H9 (cell line): ENCODE results near the gene MUC4. TPM values are rescaled to one million over a fixed set of nuclear protein-coding genes. Genes with fewer than 3 reads are reported as not detected.

Experiments
- DNase-seq: peaks from one replicate; pipeline ENCODE4 v3.0.0-alpha.2; 2017
- H2AFZ ChIP-seq: one replicate; pipeline ENCODE4 v1.6.1; 2013; ENCODE audit warnings: mild to moderate bottlenecking, low read length, control low read depth, moderate library complexity
- H2AK5ac ChIP-seq: 2 replicates; pipeline ENCODE4 v1.6.1; 2013; ENCODE audit warnings: low read length, control low read depth, mixed read lengths; ENCODE audit not compliant: insufficient read length
- H2BK120ac ChIP-seq: one replicate; pipeline ENCODE4 v1.6.1; 2013; ENCODE audit warnings: low read depth, mild to moderate bottlenecking, low read length, control low read depth, inconsistent platforms; ENCODE audit not compliant: poor library complexity, severe bottlenecking
- H2BK12ac ChIP-seq: 2 replicates; pipeline ENCODE4 v1.6.1; 2013; ENCODE audit warnings: low read length, control low read depth, mixed read lengths, low read depth; ENCODE audit not compliant: insufficient read length
- H2BK15ac ChIP-seq: 2 replicates; pipeline ENCODE4 v1.6.1; 2013; ENCODE audit warnings: low read depth, low read length, control low read depth
- H2BK20ac ChIP-seq: one replicate; pipeline ENCODE4 v1.6.1; 2013; ENCODE audit warnings: low read depth, mild to moderate bottlenecking, low read length, control low read depth, inconsistent platforms; ENCODE audit not compliant: poor library complexity, severe bottlenecking
- H2BK5ac ChIP-seq: 2 replicates; pipeline ENCODE4 v1.6.1; 2013; ENCODE audit warnings: low read length, control low read depth, mixed read lengths; ENCODE audit not compliant: insufficient read length
- H3K14ac ChIP-seq: 2 replicates; pipeline ENCODE4 v1.6.1; 2013; ENCODE audit warnings: low read length, control low read depth; ENCODE audit not compliant: insufficient read depth
- H3K18ac ChIP-seq: 2 replicates; pipeline ENCODE4 v1.6.1; 2013; ENCODE audit warnings: low read depth, mild to moderate bottlenecking, mixed read lengths, low read length, control low read depth; ENCODE audit not compliant: insufficient read length
- H3K23ac ChIP-seq: 2 replicates; pipeline ENCODE4 v1.6.1; 2013; ENCODE audit warnings: low read length, control low read depth, mixed read lengths, low read depth; ENCODE audit not compliant: insufficient read length
- H3K23me2 ChIP-seq: 2 replicates; pipeline ENCODE4 v1.6.1; 2013; ENCODE audit warnings: low read depth, mild to moderate bottlenecking, mixed read lengths, low read length, control low read depth; ENCODE audit not compliant: insufficient read length, poor library complexity, severe bottlenecking
- H3K27ac ChIP-seq: 2 replicates; pipeline ENCODE4 v1.5.1; 2013; ENCODE audit warnings: low read length, control low read depth, mixed read lengths, low read depth; ENCODE audit not compliant: insufficient read length
- H3K27me3 ChIP-seq: 2 replicates; pipeline ENCODE4 v1.6.1; 2013; ENCODE audit warnings: low read length, control low read depth, inconsistent platforms; ENCODE audit not compliant: insufficient read depth
- H3K4ac ChIP-seq: 2 replicates; pipeline ENCODE4 v1.6.1; 2013; ENCODE audit warnings: low read depth, mild to moderate bottlenecking, control low read depth, inconsistent platforms, low read length, moderate library complexity
- H3K4me1 ChIP-seq: 2 replicates; pipeline ENCODE4 v1.6.1; 2013; ENCODE audit warnings: low read length, control low read depth, inconsistent platforms; ENCODE audit not compliant: insufficient read depth
- H3K4me2 ChIP-seq: 2 replicates; pipeline ENCODE4 v1.6.1; 2013; ENCODE audit warnings: low read length, control low read depth, mixed read lengths; ENCODE audit not compliant: insufficient read length, insufficient read depth
- H3K56ac ChIP-seq: 2 replicates; pipeline ENCODE4 v1.6.1; 2013; ENCODE audit warnings: low read depth, mild to moderate bottlenecking, mixed read lengths, low read length, control low read depth; ENCODE audit not compliant: insufficient read length
- H3K79me1 ChIP-seq: 2 replicates; pipeline ENCODE4 v1.6.1; 2013; ENCODE audit warnings: low read depth, mild to moderate bottlenecking, moderate library complexity, low read length, control low read depth, inconsistent platforms; ENCODE audit not compliant: insufficient read depth, poor library complexity, severe bottlenecking
- H3K79me2 ChIP-seq: 2 replicates; pipeline ENCODE4 v1.6.1; 2013; ENCODE audit warnings: low read length, control low read depth, inconsistent platforms; ENCODE audit not compliant: insufficient read depth
- H3K9ac ChIP-seq: 2 replicates; pipeline ENCODE4 v1.6.1; 2013; ENCODE audit warnings: low read length, control low read depth, mixed read lengths; ENCODE audit not compliant: insufficient read length; ENCODE audit errors: extremely low read depth
- H3K9me3 ChIP-seq: one replicate; pipeline ENCODE4 v1.6.1; 2013; ENCODE audit warnings: low read depth, low read length, inconsistent platforms; ENCODE audit not compliant: control insufficient read depth
- H3T11ph ChIP-seq: one replicate; pipeline ENCODE4 v1.6.1; 2013; ENCODE audit warnings: mild to moderate bottlenecking, low read length, control low read depth, inconsistent platforms
- H4K20me1 ChIP-seq: one replicate; pipeline ENCODE4 v1.6.1; 2013; ENCODE audit not compliant: control insufficient read depth, insufficient read length, insufficient read depth
- H4K5ac ChIP-seq: 2 replicates; pipeline ENCODE4 v1.6.1; 2013; ENCODE audit warnings: low read depth, mild to moderate bottlenecking, mixed read lengths, low read length, control low read depth; ENCODE audit not compliant: insufficient read length
- H4K8ac ChIP-seq: replicated peaks from 2 replicates; pipeline ENCODE4 v1.6.1; 2013; ENCODE audit warnings: low read length, control low read depth, mixed read lengths, low read depth; ENCODE audit not compliant: insufficient read length
- H4K91ac ChIP-seq: 2 replicates; pipeline ENCODE4 v1.6.1; 2013; ENCODE audit warnings: low read depth, mild to moderate bottlenecking, moderate library complexity, mixed read lengths, low read length, control low read depth; ENCODE audit not compliant: insufficient read length
- H3K27ac Mint-ChIP-seq, 3 experiments: 2 replicates in 2 of 3; 3 replicates in 1 of 3; pipeline ENCODE4 v1.8.0; 2020 to 2021; ENCODE audit warnings: mixed read lengths in 3 of 3, mild to moderate bottlenecking in 1 of 3, moderate library complexity in 1 of 3
- H3K27me3 Mint-ChIP-seq: 2 replicates; pipeline ENCODE4 v1.8.0; 2021; ENCODE audit warnings: low read depth, mild to moderate bottlenecking, moderate library complexity, mixed read lengths
- H3K36me3 Mint-ChIP-seq, 3 experiments: 2 replicates in 2 of 3; 3 replicates in 1 of 3; pipeline ENCODE4 v1.8.0; 2020 to 2021; ENCODE audit warnings: low read depth in 3 of 3, mixed read lengths in 3 of 3; ENCODE audit not compliant: insufficient read depth in 1 of 3
- H3K4me1 Mint-ChIP-seq, 2 experiments: 2 replicates each; pipeline ENCODE4 v1.8.0; 2020; ENCODE audit warnings: mixed read lengths in 2 of 2
- H3K4me3 Mint-ChIP-seq, 2 experiments: 2 replicates in 1 of 2; 3 replicates in 1 of 2; pipeline ENCODE4 v1.8.0; 2020 to 2021; ENCODE audit warnings: mild to moderate bottlenecking in 2 of 2, mixed read lengths in 2 of 2, moderate library complexity in 1 of 2
- H3K9me3 Mint-ChIP-seq, 2 experiments: 2 replicates in 1 of 2; 3 replicates in 1 of 2; pipeline ENCODE4 v1.8.0; 2020; ENCODE audit warnings: mild to moderate bottlenecking in 2 of 2, mixed read lengths in 2 of 2, moderate library complexity in 1 of 2
- WGBS: extraction: QIAGEN DNeasy Blood & Tissue Kit; methylation state at CpG from one replicate; pipeline ENCODE4 v1.1.7; 2013; ENCODE audit warnings: missing lambda C conversion rate, low lambda C conversion rate, mixed read lengths; ENCODE audit not compliant: insufficient read length; ENCODE audit errors: extremely low coverage; 5-methylcytosine and 5-hydroxymethylcytosine counted together
- total RNA-seq: library from RNA; stranded (reverse); gene quantifications from 2 replicates; pipeline ENCODE4 v1.2.1, GENCODE V29; 2021
- TF ChIP-seq, protein P1 (sequence below): fragments of 200-600 bp; sonication (generic); conservative IDR thresholded peaks from 3 replicates; pipeline ENCODE4 v1.8.0; 2021; ENCODE audit warnings: antibody characterized with exemption, mild to moderate bottlenecking

The MUC4 gene
- total RNA-seq, 1 experiment from 2014 or later, result 1.2 TPM

DNA sequence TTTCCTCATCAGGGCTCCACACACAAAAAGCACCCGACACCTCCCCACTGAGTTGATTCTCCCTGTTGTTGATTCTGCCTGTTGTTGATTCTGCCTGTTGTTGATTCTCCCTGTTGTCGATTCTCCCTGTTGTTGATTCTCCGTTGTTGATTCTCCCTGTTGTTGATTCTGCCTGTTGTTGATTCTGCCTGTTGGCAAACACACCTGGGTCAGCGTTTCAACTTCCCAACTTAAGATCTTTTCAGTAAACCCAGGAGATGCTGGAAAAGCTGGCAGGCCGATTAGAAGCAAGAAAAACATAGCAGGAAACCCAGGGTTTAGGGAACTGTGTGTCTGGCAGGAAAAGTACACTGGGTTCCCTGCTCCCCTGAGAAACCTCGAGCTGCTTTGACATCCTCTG lies 48.7 kb upstream of the MUC4 start:
- no CpG with 5 or more reads among the region's 6 CpGs for WGBS
- H3K4me3 Mint-ChIP-seq, result no peak overlapping the region

More for the DNA sequence above, 48.7 kb upstream of the MUC4 start:
- Mint-ChIP-seq H3K27me3 (no peaks in the 10 kb centered on the region; the same call in none of the 2 replicates), H3K4me1 (peaks cover 18 to 27% of the 10 kb centered on the region in 2 experiments), H3K36me3 (peaks cover 0 to 2% (median 0%) of the 10 kb centered on the region in 3 experiments; a peak in 3 of 7 replicates), H3K9me3 (no peaks in the 10 kb centered on the region; a peak in 1 of 5 replicates), H3K27ac (peak overlapping the region in 1 of 3 experiments; percentile 63; a peak in 1 of 7 replicates)
- Histone ChIP-seq H2AK5ac (no peak overlapping the region), H2BK15ac (no peak overlapping the region), H3K27ac (no peak overlapping the region), H3K4me2 (no peak overlapping the region), H2BK12ac (no peak overlapping the region), H2AFZ (no peak overlapping the region), H3K9me3 (no peaks in the 10 kb centered on the region), H3K56ac (no peak overlapping the region), H4K8ac (no peak overlapping the region), H3K14ac (no peak overlapping the region), H4K5ac (no peak overlapping the region), H3K4ac (no peak overlapping the region), H3K79me2 (no peaks in the 10 kb centered on the region), H3K23me2 (no peaks in the 10 kb centered on the region), H3K4me1 (no peaks in the 10 kb centered on the region), H3K79me1 (no peaks in the 10 kb centered on the region), H4K91ac (no peak overlapping the region), H3K9ac (no peak overlapping the region), H2BK20ac (no peak overlapping the region), H2BK120ac (no peak overlapping the region), H3K23ac (no peak overlapping the region), H3T11ph (no peak overlapping the region), H2BK5ac (no peak overlapping the region), H3K27me3 (no peaks in the 10 kb centered on the region), H4K20me1 (no peaks in the 10 kb centered on the region), H3K18ac (no peak overlapping the region)
- TF ChIP-seq, protein P1, sequence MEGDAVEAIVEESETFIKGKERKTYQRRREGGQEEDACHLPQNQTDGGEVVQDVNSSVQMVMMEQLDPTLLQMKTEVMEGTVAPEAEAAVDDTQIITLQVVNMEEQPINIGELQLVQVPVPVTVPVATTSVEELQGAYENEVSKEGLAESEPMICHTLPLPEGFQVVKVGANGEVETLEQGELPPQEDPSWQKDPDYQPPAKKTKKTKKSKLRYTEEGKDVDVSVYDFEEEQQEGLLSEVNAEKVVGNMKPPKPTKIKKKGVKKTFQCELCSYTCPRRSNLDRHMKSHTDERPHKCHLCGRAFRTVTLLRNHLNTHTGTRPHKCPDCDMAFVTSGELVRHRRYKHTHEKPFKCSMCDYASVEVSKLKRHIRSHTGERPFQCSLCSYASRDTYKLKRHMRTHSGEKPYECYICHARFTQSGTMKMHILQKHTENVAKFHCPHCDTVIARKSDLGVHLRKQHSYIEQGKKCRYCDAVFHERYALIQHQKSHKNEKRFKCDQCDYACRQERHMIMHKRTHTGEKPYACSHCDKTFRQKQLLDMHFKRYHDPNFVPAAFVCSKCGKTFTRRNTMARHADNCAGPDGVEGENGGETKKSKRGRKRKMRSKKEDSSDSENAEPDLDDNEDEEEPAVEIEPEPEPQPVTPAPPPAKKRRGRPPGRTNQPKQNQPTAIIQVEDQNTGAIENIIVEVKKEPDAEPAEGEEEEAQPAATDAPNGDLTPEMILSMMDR, result no peak
- no peak for DNase-seq
